ENCODE measurements around the gene RNF150. TPM values are rescaled to one million over a fixed set of nuclear protein-coding genes. Genes with fewer than 3 reads are reported as not detected.

The RNF150 gene
- total and polyA plus RNA-seq, 2 experiments from 2014 or later, result 4.2 to 9.2 TPM

- Histone ChIP-seq H3K36me3 (replicated peaks; ENCODE audit: insufficient read depth, low read depth) (no peaks in the 10 kb centered on the region), H3K27me3 (no peaks in the 10 kb centered on the region), H3K27ac (no peak overlapping the region), H3K4me2 (no peak overlapping the region), H3K79me2 (no peaks in the 10 kb centered on the region), H3K9me2 (replicated peaks; ENCODE audit: insufficient read depth) (no peaks in the 10 kb centered on the region), H3K4me3 (no peak overlapping the region), H2AFZ (no peak overlapping the region), H3K9me3 (ENCODE audit: low read depth) (no peaks in the 10 kb centered on the region), H3K4me1 (ENCODE audit: insufficient read depth) (no peaks in the 10 kb centered on the region), H4K20me1 (ENCODE audit: insufficient read depth, poor library complexity, severe bottlenecking) (no peaks in the 10 kb centered on the region)
- DNase-seq (ENCODE audit: low spot score), result no peak
- 68% methylated on average over 5 of the region's 5 CpGs for WGBS (ENCODE audit: low lambda C conversion rate, missing lambda C conversion rate)
- TF ChIP-seq EZH2phosphoT487 (IDR thresholded peaks at IDR 0.05; ENCODE audit: low read depth, severe bottlenecking, unreplicated experiment), result no peak
- TF ChIP-seq, protein P1, sequence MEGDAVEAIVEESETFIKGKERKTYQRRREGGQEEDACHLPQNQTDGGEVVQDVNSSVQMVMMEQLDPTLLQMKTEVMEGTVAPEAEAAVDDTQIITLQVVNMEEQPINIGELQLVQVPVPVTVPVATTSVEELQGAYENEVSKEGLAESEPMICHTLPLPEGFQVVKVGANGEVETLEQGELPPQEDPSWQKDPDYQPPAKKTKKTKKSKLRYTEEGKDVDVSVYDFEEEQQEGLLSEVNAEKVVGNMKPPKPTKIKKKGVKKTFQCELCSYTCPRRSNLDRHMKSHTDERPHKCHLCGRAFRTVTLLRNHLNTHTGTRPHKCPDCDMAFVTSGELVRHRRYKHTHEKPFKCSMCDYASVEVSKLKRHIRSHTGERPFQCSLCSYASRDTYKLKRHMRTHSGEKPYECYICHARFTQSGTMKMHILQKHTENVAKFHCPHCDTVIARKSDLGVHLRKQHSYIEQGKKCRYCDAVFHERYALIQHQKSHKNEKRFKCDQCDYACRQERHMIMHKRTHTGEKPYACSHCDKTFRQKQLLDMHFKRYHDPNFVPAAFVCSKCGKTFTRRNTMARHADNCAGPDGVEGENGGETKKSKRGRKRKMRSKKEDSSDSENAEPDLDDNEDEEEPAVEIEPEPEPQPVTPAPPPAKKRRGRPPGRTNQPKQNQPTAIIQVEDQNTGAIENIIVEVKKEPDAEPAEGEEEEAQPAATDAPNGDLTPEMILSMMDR (IDR thresholded peaks at IDR 0.05; ENCODE audit: poor library complexity), result no peak
- no peak for TF ChIP-seq EZH2 (IDR thresholded peaks at IDR 0.05; ENCODE audit: borderline replicate concordance)
These were observed 316.3 kb downstream of the RNF150 start for GRCh38 chr4:140816806-140817510.

- no peaks in the 10 kb centered on the region for H3K79me2 ChIP-seq
- H3K4me2 ChIP-seq, result no peak overlapping the region
- no peaks in the 10 kb centered on the region for H3K9me3 ChIP-seq (ENCODE audit: low read depth)
- no peaks in the 10 kb centered on the region for H3K4me1 ChIP-seq (ENCODE audit: insufficient read depth)
- H4K20me1 ChIP-seq (ENCODE audit: insufficient read depth, poor library complexity, severe bottlenecking), result no peaks in the 10 kb centered on the region
- no peaks in the 10 kb centered on the region for H3K27me3 ChIP-seq
- 46% methylated on average over 2 of the region's 2 CpGs for WGBS (ENCODE audit: low lambda C conversion rate, missing lambda C conversion rate)
- DNase-seq (ENCODE audit: low spot score), result no peak
- H2AFZ ChIP-seq, result no peak overlapping the region
- no peak overlapping the region for H3K27ac ChIP-seq
- no peak overlapping the region for H3K4me3 ChIP-seq
- H3K9me2 ChIP-seq (replicated peaks; ENCODE audit: insufficient read depth), result no peaks in the 10 kb centered on the region
- TF ChIP-seq EZH2phosphoT487 (IDR thresholded peaks at IDR 0.05; ENCODE audit: low read depth, severe bottlenecking, unreplicated experiment) (no peak), EZH2 (IDR thresholded peaks at IDR 0.05; ENCODE audit: borderline replicate concordance) (no peak)
- TF ChIP-seq, protein P1 (IDR thresholded peaks at IDR 0.05; ENCODE audit: poor library complexity), result no peak
- no peaks in the 10 kb centered on the region for H3K36me3 ChIP-seq (replicated peaks; ENCODE audit: insufficient read depth, low read depth)
These were observed 319.5 kb downstream of the RNF150 start for GRCh38 chr4:140813804-140814203.

DNA sequence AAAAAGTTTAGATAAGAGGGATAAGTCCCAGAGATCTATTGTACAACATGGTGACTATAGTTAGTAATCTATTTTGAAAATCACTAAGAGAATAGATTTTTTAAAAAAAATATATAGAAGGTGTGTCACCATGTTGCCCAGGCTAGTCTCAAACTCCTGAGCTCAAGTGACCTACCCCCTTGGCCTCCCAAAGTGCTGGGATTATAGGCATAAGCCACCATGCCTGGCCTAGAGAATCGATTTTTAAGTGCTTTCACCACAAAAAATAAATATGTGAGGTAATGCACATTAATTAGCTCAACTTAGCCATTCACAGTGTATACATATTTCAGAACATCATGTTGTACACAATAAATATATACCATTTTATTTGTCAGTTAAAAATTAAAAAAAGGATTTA lies 320.4 kb downstream of the RNF150 start:
- no peaks in the 10 kb centered on the region for H3K27me3 ChIP-seq
- WGBS (ENCODE audit: low lambda C conversion rate, missing lambda C conversion rate), result 48% methylated on average over 1 of the region's 1 CpG
- TF ChIP-seq, protein P1 (IDR thresholded peaks at IDR 0.05; ENCODE audit: poor library complexity), result no peak
- TF ChIP-seq EZH2phosphoT487 (IDR thresholded peaks at IDR 0.05; ENCODE audit: low read depth, severe bottlenecking, unreplicated experiment) (no peak), EZH2 (IDR thresholded peaks at IDR 0.05; ENCODE audit: borderline replicate concordance) (no peak)
- no peaks in the 10 kb centered on the region for H3K9me3 ChIP-seq (ENCODE audit: low read depth)
- H4K20me1 ChIP-seq (ENCODE audit: insufficient read depth, poor library complexity, severe bottlenecking), result no peaks in the 10 kb centered on the region
- no peak overlapping the region for H2AFZ ChIP-seq
- H3K27ac ChIP-seq, result no peak overlapping the region
- H3K36me3 ChIP-seq (replicated peaks; ENCODE audit: insufficient read depth, low read depth), result no peaks in the 10 kb centered on the region
- no peak overlapping the region for H3K4me2 ChIP-seq
- H3K4me3 ChIP-seq, result no peak overlapping the region
- no peak for DNase-seq (ENCODE audit: low spot score)
- H3K79me2 ChIP-seq, result no peaks in the 10 kb centered on the region
- H3K9me2 ChIP-seq (replicated peaks; ENCODE audit: insufficient read depth), result no peaks in the 10 kb centered on the region
- H3K4me1 ChIP-seq (ENCODE audit: insufficient read depth), result no peaks in the 10 kb centered on the region
